Measurements from ENCODE around the gene PDE6H. TPM values are rescaled to one million over a fixed set of nuclear protein-coding genes. Genes with fewer than 3 reads are reported as not detected.
A peak's percentile ranks its signal among the peaks of the same experiment; 100 is the strongest.

PDE6H gene
- total RNA-seq, 1 donor: under 0.01 TPM

DNA sequence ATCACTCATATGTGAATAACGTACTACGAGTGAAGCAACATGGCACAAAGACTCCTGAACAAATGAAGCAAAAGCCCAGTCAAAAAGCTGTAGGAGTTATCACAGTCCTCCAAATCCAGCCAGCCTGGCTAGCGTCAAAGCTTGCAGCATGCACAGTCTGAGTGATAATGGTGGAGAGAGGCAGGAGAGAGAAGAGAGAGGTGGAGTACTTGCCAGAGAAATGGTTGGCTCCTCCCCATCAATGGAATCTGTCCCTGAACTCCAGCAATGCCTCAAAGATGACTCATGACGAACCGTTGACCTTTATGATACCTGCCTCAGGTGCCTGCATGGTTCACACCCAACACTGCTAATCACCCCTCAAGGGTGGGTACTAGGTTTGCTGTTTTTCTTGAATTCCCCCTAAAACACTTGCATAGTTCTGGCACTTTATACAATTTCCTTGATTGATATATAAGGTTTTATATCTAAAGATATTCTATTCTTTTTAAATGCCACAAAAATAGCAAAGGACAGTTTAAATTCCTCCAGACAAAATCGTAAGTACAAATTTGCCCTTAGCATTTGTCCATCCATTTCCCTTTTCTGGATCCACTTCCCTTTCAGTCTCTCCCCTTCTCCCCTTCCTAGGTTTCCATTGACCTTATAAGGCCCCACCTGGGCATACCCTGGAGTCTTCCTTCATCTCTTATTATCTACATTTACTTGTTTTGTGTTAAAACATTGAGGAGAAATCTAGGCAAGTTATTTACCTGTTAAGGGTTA is 21.7 kb upstream of the PDE6H start:
- DNase-seq (ENCODE audit: low read depth in 2 of 3, low spot score in 2 of 3): no peak

DNA sequence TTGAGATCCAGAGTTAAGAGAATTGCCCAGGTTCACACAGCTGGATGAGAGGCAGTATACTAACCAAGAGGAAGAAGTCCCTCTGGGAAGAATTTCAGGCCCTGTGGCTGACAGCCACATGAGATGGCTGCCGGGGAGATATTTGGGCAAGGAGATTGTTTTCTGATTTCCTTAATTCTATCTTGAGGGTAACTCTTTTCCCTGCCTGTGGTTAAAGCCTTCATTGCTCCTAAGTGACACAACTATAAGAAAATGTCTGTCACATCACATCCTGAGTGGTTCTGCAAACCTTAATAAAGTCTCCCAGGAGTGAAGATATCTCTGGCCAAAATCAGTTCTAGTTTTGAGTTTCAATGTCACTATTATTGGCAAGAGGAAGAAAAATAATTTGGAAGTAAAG is 21.0 kb upstream of the PDE6H start:
- no peak for DNase-seq (ENCODE audit: low read depth in 2 of 3, low spot score in 2 of 3)

DNA sequence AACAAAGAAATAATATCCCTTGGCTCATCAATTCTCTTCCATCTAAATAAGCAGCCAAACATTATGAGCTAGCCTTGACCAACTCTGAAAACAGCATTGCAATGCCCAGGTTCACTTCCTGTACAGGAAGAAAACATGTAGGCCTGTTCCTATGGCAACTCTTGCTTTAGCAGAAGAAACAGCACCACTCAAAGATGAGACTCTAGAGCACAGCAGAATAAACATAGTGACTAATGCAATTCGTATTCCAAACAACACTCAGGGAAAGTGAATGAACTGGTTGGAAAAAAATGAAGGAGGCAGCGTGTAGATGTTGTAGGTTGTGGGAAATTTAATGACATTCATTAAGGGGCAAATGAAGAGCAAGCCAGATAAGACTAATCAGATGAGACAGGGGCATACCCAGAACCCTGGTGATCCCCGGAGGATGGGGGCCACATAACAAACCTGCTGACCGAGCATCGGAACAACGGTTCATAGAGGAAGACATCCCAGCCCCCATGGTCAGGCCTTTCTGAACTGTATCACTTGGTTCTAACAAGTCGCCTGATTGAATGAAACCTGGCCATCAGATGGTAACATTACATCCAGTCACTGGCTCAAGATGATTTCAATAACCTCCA is 20.4 kb upstream of the PDE6H start:
- peak in 2 of 3 donors; percentile 71 to 72 for DNase-seq (ENCODE audit: low read depth in 2 of 3, low spot score in 2 of 3)

DNA sequence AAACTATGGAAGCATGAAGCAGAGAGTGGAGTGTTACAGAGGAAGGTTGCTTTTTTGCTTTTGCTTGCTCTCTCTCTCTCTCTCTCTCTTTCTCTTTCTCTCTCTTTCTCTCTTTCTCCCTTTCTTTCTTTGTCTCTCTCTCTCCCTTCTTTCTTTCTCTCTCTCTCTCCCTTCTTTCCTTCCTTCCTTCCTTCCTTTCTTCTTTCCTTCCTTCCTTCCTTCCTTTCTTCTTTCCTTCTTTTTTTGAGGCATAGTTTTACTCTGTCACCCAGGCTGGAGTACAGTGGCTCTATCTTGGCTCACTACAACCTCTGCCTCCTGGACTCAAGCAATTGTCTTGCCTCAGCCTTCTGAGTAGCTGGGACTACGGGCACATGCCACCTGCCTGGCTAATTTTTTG is 19.1 kb upstream of the PDE6H start:
- DNase-seq (ENCODE audit: low read depth in 2 of 3, low spot score in 2 of 3): no peak

DNA sequence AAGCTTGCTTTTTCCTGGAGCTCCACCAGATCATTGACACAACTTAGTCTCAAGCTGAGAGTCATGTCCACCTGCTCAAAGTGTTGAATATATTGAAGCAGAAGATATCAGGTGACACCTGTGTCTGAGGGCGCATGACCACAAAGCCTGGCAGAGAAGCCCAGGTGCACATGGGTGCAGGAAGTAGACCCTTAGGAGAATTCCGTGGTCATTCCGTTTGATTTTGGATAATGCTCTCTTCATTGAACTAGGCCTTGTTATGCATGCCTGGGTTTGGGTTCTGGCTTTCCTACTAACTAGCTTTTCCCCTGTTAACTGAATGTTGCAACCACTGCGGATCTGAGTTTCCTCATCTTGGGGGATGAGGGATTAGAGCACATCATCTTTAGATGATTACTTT is 18.6 kb upstream of the PDE6H start:
- DNase-seq (ENCODE audit: low read depth in 2 of 3, low spot score in 2 of 3): no peak

DNA sequence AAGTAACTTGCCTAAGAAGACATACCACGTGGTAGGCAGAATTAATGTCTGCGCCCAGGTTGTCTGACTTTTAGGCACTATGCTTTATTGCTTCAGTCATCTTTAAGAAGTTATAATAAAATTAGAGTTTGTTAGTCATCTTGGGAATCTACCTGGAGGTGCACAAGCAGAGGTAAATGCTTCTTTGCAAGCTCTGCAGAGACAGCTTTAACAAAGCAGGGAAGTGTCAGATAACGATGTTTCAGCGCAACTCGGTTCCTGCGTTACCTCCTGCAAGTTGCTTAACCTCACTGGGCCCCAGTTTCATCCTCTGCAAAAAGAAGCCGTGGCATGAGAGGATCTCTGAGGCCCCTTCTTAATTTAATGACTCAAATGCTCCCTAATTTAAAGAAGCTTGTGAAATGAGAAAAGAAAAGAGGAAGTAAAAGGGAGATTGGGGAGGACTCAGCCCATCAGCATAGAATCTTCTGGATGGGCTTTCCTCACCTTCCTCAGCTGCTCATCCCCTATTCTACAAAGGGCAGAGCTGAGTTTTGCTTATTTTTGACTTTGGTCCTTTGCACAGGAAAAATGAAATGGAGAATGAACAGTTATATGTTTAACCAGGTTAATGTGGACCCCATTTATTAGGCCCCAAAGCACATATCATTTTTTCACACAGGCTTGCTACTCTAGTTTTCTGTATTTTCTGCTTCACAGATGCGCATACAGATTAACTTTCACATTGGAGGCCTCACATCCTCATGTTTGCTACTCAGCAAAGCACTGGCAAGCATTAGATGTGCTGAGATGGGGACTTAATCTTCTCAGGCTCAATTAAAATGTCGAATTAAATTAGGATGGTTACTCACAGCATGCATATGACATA is 16.6 kb upstream of the PDE6H start:
- peak in 2 of 3 donors; percentile 50 to 66 for DNase-seq (ENCODE audit: low read depth in 2 of 3, low spot score in 2 of 3)

DNA sequence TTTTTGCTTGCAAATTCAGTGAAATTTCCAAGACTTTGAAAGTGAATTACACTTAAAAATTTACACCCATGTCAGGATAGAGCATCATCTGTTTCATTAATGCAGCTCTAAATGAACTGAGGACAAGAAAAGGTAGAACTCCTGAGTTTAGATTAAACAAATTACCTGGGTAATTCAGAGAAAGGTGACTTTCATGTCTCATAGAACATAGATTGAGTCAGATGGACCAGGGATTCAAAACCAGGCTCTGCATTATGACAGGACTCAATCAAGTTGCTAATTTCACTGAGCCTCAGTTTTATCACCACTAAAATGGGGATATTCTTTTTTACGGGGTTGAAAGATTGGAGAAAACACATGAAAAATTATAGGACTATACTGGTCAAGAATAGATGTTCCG is 15.9 kb upstream of the PDE6H start:
- DNase-seq (ENCODE audit: low read depth in 2 of 3, low spot score in 2 of 3): no peak

DNA sequence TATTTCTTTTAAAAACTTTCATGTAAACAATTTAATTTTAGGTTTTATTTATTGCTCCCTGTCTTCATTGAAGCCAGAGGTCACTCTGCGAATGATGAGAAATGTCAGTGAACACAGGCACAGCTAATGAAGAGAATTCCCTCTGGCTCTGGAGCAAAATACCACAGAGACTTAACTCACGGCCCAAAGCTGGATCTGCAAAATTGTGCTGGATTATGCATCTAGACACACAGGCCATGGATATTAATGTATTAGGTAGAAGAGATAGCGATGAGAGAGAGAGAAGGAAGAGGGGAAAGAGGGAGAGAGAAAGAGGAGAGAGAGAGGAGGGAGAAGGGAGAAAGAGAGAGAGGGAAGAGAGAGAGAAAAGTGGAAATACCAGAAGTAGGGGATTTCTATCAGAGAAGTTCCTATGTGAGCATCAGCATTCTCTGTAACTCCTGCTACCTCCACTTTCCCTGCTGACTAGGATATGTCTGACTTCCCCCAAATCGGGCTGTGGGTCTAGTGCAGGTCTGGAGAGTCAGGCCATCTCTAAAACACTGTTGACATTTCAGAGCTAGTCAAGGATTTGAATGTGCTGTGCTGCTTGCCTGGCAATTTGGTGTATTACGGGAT is 15.2 kb upstream of the PDE6H start:
- no peak for DNase-seq (ENCODE audit: low read depth in 2 of 3, low spot score in 2 of 3)

DNA sequence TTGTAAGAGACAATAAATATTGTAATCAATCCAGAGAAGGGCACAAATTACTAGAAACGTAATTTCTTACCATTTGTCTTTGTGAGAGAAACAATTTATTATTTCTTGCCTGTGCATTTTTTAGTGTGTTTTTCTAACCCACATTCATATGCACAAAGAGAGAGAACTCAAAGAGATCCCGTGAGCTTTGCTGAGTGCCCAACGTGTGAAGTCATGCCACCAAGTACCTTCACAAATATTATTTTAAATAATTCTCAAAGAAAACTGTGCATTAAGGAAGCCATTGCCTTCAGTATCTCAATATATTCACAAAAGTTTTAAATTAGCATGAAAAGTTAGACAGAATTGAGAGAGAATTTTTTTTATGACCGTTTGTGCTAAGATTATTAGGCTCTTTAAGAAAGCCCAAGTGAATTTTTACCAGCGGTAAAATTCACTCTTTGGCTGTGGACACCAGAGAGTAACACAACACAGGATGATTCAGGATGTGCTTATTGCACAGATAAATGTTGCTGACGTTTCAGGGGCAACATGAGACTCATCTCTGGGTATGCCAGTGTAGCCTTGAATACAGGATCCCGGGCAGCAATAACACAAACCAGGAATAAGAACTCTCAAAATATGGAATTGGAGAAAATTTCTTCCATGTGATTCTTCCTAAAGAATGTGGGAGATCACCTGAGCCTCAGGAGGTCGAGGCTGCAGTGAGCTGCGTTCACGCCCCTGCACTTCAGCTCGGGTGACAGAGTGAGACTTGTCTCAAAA is 14.3 kb upstream of the PDE6H start:
- DNase-seq (ENCODE audit: low read depth in 2 of 3, low spot score in 2 of 3): no peak

DNA sequence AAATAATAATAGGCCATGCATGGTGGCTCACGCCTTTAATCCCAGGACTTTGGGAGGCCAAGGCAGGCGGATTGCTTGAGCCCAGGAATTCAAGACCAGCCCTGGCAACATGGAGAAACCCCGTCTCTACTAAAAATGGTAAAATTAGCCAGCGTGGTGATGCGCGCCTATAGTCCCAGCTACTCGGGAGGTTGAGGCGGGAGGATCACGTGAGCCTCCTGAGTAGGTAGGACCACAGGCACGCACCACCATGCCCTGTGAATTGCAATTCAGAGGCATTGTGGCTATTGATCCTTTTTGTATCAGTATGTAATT is 13.8 kb upstream of the PDE6H start:
- DNase-seq (ENCODE audit: low read depth in 2 of 3, low spot score in 2 of 3): no peak

DNA sequence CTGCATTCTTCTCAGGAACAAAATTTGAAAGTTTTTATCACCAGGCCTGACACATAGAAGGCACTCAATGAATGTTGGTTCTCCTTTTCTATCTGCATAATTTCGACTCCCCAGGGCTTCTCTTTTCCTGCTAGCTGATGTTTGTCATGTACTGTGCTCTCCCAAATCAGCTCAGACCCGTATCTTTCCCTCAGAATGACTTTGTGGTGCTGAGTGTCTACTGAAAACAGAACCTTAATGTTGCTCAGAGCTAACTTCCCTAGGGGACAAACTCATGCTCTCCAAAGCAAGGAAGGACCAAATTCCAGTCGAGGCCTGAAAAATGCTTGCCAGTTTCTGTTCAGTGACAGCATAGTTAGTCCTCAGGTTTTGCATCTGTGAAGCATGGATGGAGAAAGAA is 13.4 kb upstream of the PDE6H start:
- DNase-seq (ENCODE audit: low read depth in 2 of 3, low spot score in 2 of 3): no peak

DNA sequence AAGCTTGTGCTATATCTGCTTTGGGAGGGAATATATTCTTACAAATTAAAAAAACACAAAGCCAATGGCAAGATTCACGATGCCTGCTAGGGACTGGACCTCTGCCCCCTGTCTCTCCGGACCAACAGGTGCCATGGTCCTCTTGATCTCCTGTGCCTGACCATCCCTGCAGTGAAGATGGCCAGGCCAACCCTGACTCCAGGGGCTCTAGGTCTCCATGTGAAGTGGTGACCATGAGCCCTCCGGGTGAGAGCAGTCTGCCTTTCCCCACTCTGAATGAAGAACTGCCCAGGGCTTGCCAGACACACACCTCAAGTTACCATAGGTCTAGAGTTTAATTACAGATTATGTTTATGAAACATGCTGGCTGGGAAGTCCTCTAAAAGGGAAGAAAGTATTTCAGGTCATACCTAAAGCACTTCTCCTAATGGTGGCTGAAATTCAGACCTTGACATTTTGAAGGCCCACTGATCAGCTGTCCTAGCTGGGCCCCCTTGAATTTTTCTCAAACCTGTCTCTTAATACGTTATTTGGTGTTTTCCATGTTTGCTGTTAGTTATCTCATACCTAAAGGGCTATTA is 12.8 kb upstream of the PDE6H start:
- DNase-seq (ENCODE audit: low read depth in 2 of 3, low spot score in 2 of 3): no peak

DNA sequence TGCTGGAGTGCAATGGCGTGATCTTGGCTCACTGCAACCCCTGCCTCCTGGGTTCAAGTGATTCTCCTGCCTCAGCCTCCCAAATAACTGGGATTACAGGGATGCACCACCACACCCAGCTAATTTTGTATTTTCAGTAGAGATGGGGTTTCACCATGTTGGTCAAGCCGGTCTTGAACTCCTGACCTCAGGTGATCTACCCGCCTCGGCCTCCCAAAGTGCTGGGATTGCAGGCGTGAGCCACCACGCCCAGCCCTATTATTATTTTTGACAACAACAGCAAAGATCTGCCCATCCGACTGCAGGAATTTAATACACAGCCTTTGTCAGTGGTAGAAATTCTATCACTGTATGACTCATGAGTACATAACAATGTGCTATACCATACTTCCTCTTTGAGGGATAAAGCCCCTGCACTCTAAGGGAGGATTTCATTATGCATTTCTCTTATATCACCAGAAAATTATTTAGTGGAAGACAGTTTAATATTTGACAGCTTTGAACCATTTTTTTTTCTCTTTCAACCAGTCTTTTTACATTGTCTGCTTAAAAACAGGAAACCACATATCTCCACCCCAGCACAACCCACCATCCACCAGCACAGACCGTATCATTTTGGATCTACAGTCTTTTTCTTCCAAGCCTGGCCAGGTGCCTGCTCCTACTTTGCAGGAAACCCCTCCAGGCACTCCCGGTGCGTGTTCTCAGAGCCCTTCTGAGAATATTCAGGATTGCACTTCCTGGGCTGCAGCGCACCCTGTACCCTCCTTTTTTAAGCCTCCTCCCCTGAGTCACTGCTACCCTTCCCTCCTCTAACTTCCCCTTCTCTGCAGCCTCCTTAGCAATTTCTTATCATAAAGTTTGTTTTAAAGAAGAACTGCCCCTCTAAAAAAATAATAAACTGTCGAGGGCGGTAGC is 12.0 kb upstream of the PDE6H start:
- DNase-seq (ENCODE audit: low read depth in 2 of 3, low spot score in 2 of 3): peak; percentile 44 to 83 (median 79)

DNA sequence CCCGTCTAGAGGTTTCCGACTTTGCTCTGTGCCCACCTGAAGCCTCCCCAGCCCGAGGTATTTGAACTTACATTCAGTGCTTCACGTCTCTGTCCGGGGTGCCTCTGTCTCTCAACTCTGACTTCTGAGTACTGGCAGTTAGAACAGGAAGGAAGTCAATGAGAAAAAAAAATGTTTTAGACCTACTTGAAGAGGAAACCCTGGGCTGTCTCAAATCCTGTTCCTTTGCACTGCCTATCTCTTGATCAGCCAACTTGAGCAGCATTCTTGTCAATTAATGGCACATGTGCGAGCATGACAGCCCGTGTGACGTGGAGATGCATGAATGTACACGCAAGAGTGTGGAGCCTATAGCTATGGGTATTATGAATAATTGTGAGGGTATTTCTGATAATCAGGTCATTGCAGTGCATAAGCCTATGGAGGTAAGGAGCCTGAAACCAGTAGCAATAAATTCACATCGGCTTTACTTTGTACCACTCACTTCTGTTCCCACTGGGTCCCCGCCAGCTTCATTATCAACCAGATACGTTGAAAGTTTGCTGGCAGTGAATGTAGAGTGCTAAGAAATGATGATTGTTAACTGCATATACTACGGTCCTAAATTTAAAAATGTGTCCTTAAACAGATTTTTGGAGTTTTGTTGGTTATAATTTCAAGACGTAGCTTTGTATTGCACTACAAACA is 11.2 kb upstream of the PDE6H start, which contains the start of gene ARHGDIB:
Gene ARHGDIB (minus strand): TSS at position 136 of the 687 bp plus-strand sequence. CDS start 10,889 bp downstream, outside the sequence.
- DNase-seq (ENCODE audit: low read depth in 2 of 3, low spot score in 2 of 3): peak; percentile 74 to 92 (median 84)

DNA sequence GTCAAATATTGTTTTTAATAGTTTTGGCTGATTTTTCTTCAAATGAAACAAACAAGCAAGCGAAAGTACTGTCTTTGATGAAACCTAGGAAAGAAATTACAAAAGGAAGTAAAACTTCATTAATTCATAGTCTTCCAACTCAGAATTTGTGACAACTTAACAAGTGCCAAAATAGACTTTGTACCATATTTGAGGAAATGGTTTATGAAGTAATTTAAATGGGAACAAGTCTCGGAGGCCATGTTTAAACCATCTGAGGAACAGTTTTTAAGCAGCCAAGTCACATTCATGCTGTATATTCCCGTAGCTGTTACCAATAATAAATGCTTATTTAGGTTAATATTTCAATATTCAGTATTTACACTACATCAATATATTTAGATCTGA is 10.7 kb upstream of the PDE6H start:
- DNase-seq (ENCODE audit: low read depth in 2 of 3, low spot score in 2 of 3): no peak

DNA sequence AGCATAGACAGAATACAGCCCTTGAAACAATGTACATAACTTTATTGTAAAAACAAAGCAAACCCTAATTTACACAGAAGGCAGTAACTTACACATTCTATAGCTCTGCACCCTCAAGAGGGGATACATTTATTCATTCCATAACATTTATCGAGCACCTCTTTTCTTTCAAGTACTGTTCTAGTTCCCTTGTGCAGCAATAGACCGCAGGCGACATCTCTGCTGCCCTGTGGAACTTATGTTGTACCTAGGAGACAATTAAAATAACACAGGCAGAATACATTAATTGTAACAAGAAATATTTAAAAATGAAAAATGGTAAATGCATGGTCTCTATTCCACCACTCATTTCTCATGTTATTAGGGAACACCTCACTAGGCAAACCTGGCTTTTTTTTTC is 10.0 kb upstream of the PDE6H start:
- DNase-seq (ENCODE audit: low read depth in 2 of 3, low spot score in 2 of 3): no peak

DNA sequence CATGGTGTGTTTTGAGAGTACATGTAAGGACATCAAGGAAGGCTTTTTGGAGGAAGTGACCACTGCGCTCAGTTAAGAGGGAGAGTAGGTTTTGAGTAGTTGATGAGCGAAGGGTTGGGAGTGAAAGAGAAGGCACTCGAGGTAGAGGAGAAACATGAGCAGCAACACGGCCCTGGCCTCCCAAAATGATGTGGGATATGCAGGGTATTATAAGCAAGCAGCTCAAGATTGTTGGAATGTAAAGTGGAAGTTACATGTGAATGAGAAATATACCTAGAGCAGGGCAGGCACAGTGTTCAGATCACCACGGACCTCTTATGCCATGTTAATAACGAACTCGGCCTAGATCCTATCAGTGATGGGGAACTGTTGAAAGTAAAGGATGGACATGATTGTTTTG is 9.3 kb upstream of the PDE6H start:
- no peak for DNase-seq (ENCODE audit: low read depth in 2 of 3, low spot score in 2 of 3)

DNA sequence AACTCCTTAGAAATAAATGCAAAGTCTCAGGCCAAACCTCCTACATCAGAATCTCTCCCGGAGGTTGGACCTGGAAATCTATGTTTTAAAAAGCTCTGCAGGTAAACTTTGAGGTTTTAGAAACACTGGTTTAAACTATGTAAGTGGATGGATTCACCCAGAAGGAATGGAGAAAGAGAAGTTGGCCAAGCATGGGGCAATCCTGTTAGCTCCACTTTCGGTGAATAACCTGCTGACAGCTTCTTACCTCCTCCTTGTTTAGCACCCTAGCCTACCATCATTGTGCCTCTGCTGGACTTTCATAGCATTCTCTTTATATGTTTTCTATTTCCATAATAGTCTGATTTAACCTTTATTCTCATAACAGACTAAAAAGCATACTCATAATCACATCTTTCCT is 8.4 kb upstream of the PDE6H start:
- DNase-seq (ENCODE audit: low read depth in 2 of 3, low spot score in 2 of 3): no peak

Measured in hematopoietic multipotent progenitor cell (in vitro differentiated cells).